Measurements from ENCODE around the gene MRPS5.

The MRPS5 gene

DNA sequence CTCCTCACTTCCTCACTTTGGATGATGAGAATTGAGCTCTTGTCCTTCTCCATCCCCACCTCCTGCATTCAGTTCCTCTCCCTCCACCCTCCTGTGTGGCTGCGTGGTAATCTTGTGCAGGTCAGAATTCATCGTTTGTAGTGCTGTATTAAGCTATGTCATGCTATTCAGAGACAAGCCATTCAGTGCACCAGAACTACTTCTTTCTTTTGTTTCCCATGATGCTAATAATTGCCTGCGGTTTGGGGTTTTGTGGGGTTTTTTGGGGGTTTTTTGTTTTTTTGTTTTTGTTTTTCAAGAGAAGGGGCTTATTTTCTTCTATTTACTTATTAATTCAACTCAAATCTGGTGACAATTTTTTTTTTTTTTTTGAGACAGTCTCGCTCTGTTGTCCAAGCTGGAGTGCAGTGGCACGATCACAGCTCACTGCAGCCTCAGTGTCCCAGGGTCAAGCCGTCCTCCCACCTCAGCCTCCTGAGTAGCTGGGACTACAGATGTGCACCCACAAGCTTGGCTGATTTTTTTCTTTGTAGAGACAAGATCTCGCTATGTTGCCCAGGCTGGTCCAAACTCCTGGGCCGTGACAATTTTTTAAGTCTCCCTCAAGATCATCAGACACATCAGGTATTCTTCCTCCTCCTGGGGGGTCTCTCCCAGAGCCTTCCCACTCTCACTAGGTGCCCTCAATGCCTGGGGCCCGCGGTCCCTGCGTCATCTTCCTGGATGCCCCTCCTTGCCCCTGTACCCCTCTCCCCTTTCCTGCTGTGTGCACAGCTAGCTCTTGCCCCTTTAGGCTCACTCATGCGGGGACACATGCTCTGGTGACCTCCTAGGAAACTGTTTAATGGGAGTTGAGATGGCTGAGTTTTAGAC is 58.3 kb downstream of the MRPS5 start:
- TF ChIP-seq, protein P1, sequence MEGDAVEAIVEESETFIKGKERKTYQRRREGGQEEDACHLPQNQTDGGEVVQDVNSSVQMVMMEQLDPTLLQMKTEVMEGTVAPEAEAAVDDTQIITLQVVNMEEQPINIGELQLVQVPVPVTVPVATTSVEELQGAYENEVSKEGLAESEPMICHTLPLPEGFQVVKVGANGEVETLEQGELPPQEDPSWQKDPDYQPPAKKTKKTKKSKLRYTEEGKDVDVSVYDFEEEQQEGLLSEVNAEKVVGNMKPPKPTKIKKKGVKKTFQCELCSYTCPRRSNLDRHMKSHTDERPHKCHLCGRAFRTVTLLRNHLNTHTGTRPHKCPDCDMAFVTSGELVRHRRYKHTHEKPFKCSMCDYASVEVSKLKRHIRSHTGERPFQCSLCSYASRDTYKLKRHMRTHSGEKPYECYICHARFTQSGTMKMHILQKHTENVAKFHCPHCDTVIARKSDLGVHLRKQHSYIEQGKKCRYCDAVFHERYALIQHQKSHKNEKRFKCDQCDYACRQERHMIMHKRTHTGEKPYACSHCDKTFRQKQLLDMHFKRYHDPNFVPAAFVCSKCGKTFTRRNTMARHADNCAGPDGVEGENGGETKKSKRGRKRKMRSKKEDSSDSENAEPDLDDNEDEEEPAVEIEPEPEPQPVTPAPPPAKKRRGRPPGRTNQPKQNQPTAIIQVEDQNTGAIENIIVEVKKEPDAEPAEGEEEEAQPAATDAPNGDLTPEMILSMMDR (conservative IDR thresholded peaks at IDR 0.05), result no peak
- H3K27ac ChIP-seq, result no peak overlapping the region

DNA sequence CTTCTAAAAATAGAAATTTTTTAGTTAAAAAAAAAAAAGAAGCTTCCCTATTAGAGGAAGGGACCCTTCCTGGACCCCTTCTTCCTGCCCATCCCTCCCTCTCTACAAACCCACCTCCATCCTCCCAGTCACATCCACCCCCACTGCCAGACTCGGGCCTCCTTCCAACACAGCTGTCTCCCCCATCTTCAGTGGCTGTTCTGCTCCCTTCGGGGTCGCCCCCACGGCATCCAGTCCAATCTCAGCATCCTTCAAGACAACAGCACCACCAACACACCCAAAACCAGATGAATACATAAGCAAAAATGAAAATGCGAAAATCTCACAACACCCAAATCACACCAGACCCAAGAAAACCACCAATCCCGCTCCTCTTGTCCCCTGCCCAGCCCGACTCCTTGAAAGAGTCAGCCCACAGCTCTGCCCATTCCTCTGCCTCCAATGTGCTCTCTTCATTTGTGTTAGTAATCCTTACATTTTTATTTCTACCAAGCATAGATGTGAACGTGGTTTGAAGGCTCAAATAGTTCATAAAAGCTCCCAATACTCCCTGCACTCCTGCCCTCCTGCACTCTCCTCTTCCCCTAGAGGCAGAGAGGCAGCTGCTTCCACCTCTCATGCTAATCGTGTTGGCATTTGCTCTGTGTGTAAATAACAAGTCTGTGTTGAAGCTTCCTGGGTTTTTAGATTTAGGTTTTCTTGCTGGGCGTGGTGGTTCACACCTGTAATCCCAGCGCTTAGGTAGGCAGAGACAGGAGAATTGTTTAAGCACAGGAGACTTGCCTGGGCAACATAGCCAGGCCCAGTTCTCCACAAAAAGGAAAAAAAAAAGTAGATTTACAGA is 59.1 kb downstream of the MRPS5 start:
- TF ChIP-seq, protein P1 (conservative IDR thresholded peaks at IDR 0.05), result no peak; the same call in 1 of the 2 replicates
- H3K27ac ChIP-seq, result no peak overlapping the region

DNA sequence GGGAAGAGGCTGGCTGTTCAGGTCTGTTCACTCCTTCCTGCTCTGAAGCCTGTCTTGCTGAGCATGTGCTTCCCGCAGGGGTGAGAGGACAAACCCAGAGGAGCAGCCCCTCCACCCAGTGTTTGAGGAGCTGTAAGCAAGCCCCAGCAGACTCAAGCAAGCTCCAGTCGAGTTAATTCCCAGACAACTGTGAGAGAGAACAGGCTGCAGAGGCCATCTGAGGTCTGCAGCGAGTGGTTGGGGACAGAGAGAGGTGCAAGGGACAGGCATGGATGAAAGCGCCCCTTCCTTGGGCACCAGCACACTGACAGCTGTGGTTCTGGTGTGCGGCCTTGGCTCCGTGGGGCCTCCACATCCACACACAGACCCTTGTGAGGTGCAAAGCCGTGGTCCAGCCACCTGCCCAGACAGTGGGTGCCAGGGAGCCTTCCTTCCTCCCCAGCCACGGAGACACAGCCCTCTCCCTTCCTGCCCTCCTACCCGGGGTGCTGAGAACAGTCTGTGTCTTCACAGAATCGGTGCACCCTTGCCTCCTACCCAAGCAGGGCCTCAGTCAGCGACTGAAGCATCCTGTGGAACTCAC is 59.9 kb downstream of the MRPS5 start:
- TF ChIP-seq, protein P1 (conservative IDR thresholded peaks at IDR 0.05), result no peak
- H3K27ac ChIP-seq, result no peak overlapping the region

DNA sequence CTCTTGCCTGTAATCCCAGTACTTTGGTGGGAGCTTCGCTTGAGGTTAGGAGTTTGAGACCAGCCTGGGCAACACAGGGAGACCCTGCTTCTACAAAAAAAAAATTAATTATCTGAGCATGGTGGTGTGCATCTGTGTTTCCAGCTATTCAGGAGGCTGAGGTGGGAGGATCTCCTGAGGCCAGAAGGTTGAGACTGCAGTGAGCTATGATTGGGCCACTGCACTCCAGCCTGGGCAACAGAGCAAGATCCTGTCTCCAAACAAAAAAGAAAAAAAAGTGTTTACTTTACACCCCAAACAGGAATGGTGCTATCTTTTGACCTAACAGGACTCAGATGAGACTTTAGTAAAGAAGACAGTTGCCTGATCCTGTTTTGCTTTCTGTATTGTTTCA is 60.5 kb downstream of the MRPS5 start:
- no peak overlapping the region for H3K27ac ChIP-seq
- TF ChIP-seq, protein P1 (conservative IDR thresholded peaks at IDR 0.05), result no peak

DNA sequence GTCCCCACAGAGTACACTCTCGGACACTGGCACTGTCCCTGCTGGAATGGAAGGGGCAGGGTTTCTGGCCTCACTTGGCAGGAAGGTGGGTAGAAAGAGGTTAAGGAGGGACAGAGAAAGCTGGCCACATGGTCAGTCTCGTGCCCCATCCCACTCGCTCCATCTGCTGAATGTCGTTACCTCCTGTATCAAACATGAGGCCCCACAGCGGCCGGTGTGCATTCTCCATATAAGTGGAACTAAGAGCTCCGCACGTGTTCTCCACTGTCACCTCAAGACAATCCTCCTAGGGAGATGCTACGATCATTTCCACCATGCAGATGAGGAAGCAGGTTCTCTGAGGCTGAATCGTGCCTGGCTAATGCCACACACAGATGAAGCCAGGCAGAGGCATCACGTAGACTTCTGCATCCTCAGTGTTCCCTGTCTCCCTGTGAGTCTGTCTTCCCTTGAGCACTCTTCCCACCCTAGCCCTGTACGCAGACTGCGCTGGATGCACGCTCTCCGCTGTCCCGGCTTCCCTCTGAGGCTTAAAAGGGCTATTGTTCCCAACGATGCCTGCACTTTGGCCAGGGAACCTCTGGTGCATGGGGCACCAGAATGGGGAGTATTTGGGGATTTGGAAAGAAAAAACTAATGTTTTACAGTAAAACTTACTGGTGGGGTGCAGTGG is 61.0 kb downstream of the MRPS5 start:
- H3K27ac ChIP-seq, result no peak overlapping the region
- TF ChIP-seq, protein P1 (conservative IDR thresholded peaks at IDR 0.05), result no peak

DNA sequence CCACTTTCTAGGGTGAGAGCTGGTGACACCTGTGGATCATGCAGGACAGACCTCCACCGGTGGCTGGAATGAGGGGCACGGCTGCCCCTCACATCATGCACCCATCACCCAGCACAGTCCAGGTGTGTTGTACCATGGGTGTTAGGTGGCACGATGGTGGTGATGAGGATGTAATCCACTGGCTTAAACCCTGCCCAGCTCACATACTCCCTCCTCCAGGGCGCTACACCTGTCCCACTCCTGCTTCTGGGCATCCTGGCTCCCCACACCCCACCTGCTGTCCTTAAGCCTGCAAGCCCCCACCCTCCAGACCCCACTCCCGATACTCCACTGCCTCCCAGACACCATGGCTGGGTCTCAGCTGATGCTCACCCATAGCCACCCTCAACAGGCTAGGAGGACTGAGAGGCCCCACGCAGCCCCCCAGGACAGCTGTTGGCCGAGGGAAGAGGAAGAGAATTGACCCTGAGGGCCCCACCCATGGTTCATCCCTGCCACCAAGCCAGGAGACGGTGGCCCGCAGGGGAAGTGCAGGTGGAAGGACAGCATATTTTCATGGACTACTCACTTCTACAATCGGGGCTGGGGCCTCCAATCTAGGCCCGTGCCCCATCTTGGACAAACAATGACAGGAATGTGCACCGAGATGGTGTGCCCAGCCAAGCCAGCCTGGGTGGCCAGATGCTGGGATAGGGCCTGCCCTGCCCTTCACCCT is 61.8 kb downstream of the MRPS5 start:
- H3K27ac ChIP-seq, result no peak overlapping the region
- TF ChIP-seq, protein P1 (conservative IDR thresholded peaks at IDR 0.05), result no peak

All from VCaP (cell line).